GM19025 (cell line): Measurements from ENCODE around the gene NSL1.
"Not testable (repeated sequence)": the region's sequence is repeated elsewhere in the genome, so short reads cannot be mapped to it uniquely, and the experiment has no call there.

Experiments
- ATAC-seq: cut with Tn5 transposase; IDR thresholded peaks from one replicate; pipeline ENCODE4 v1.9.1; 2021; ENCODE audit warnings: mild to moderate bottlenecking, low read depth, moderate library complexity; ENCODE audit not compliant: unreplicated experiment

NSL1 gene

GRCh38 chr1:212752934-212753497 is 38.6 kb downstream of the NSL1 start:
- no peak for ATAC-seq

- no peak for ATAC-seq
These were observed 39.2 kb downstream of the NSL1 start for GRCh38 chr1:212752252-212752933.

- no peak for ATAC-seq
These were observed 41.6 kb downstream of the NSL1 start for GRCh38 chr1:212749821-212750535.

- no peak for ATAC-seq
These were observed 45.0 kb downstream of the NSL1 start for GRCh38 chr1:212746546-212746945.

GRCh38 chr1:212745303-212745702 is 46.3 kb downstream of the NSL1 start:
- no peak for ATAC-seq

- ATAC-seq = no peak
These were observed 47.6 kb downstream of the NSL1 start for GRCh38 chr1:212743901-212744475.

- ATAC-seq = no peak
These were observed 53.2 kb downstream of the NSL1 start for GRCh38 chr1:212738330-212738729.

GRCh38 chr1:212737559-212737958 is 54.0 kb downstream of the NSL1 start:
- no peak for ATAC-seq

- no peak for ATAC-seq
These were observed 58.5 kb downstream of the NSL1 start for GRCh38 chr1:212733109-212733508.

GRCh38 chr1:212731630-212732029 is 59.9 kb downstream of the NSL1 start:
- no peak for ATAC-seq

- ATAC-seq = no peak
These were observed 63.0 kb downstream of the NSL1 start for GRCh38 chr1:212728606-212729005.

- ATAC-seq = no peak
These were observed 64.0 kb downstream of the NSL1 start for GRCh38 chr1:212727386-212728181.

- ATAC-seq = not testable (repeated sequence)
These were observed 66.9 kb downstream of the NSL1 start for GRCh38 chr1:212724679-212725078.

GRCh38 chr1:212722270-212722957 is 69.2 kb downstream of the NSL1 start:
- no peak for ATAC-seq

- no peak for ATAC-seq
These were observed 70.0 kb downstream of the NSL1 start for GRCh38 chr1:212721388-212722247.

GRCh38 chr1:212719633-212720032 is 71.9 kb downstream of the NSL1 start:
- ATAC-seq = no peak

- ATAC-seq = no peak
These were observed 73.1 kb downstream of the NSL1 start for GRCh38 chr1:212718499-212718898.

GRCh38 chr1:212716161-212716560 is 75.4 kb downstream of the NSL1 start:
- ATAC-seq = no peak

- ATAC-seq = no peak
These were observed 78.0 kb downstream of the NSL1 start for GRCh38 chr1:212713465-212714136.
